PFSK-1 (cell line): ENCODE data around the gene XRCC4.

Source experiments
- POLR2AphosphoS5 ChIP-seq: IDR thresholded peaks from 2 replicates; pipeline ENCODE4 v1.6.1; 2012; ENCODE audit warnings: low read depth, mild to moderate bottlenecking, control low read depth, low read length, moderate library complexity
- TAF1 ChIP-seq: IDR thresholded peaks from 2 replicates; pipeline ENCODE4 v1.6.1; 2012; ENCODE audit warnings: low read length, control low read depth, borderline replicate concordance; ENCODE audit not compliant: insufficient read depth

- TF ChIP-seq TAF1 (no peak), POLR2AphosphoS5 (no peak)
These were observed 280.4 kb downstream of the XRCC4 start for GRCh38 chr5:83357621-83358231.
